ENCODE measurements around the gene CCDC88C. TPM values are rescaled to one million over a fixed set of nuclear protein-coding genes. Genes with fewer than 3 reads are reported as not detected.
"Not testable (repeated sequence)": the region's sequence is repeated elsewhere in the genome, so short reads cannot be mapped to it uniquely, and the experiment has no call there.

CCDC88C gene
- total and polyA plus RNA-seq, 4 donors: 16.5 to 66.0 (median 32.1) TPM

GRCh38 chr14:91250912-91251311 is 166.7 kb downstream of the CCDC88C start:
- DNase-seq: no peak
- WGBS, 2 donors: 39 to 62% methylated on average over 5 of the region's 5 CpGs
- no peak overlapping the region for H3K4me3 ChIP-seq
- peaks cover 0 to 26% (median 6%) of the 10 kb centered on the region in 5 donors for H3K4me1 ChIP-seq (ENCODE audit: control insufficient read depth in 5 of 5, insufficient read depth in 5 of 5, low read length in 5 of 5)
- no peaks in the 10 kb centered on the region for H3K36me3 ChIP-seq (ENCODE audit: control insufficient read depth in 4 of 4, insufficient read depth in 4 of 4, low read length in 4 of 4)
- H3K27ac ChIP-seq (ENCODE audit: low read depth in 1 of 2, low read length in 1 of 2): peak overlapping the region in 1 of 2 donors; percentile 73
- no peak for TF ChIP-seq CTCF (IDR thresholded peaks at IDR 0.05; ENCODE audit: control extremely low read depth, extremely low read depth)
- peaks cover 0 to 3% (median 0%) of the 10 kb centered on the region in 4 donors for H3K9me3 ChIP-seq (ENCODE audit: control insufficient read depth in 4 of 4, insufficient read depth in 3 of 4, low read length in 3 of 4)
- ATAC-seq (ENCODE audit: insufficient read depth, low FRiP score): no peak
- no peaks in the 10 kb centered on the region for H3K27me3 ChIP-seq (ENCODE audit: control insufficient read depth in 3 of 3, insufficient read depth in 3 of 3, low read length in 2 of 3)
- no peak overlapping the region for H3K9ac ChIP-seq (ENCODE audit: insufficient read depth in 1 of 2, low read length in 2 of 2)

GRCh38 chr14:91249841-91250616 is 167.6 kb downstream of the CCDC88C start:
- Histone ChIP-seq H3K4me3 (no peak overlapping the region), H3K36me3 (ENCODE audit: control insufficient read depth in 4 of 4, insufficient read depth in 4 of 4, low read length in 4 of 4) (no peaks in the 10 kb centered on the region), H3K27me3 (ENCODE audit: control insufficient read depth in 3 of 3, insufficient read depth in 3 of 3, low read length in 2 of 3) (no peaks in the 10 kb centered on the region), H3K4me1 (ENCODE audit: control insufficient read depth in 5 of 5, insufficient read depth in 5 of 5, low read length in 5 of 5) (peaks cover 0 to 27% (median 6%) of the 10 kb centered on the region in 5 donors), H3K27ac (ENCODE audit: low read depth in 1 of 2, low read length in 1 of 2) (peak overlapping the region in 1 of 2 donors; percentile 73), H3K9ac (ENCODE audit: insufficient read depth in 1 of 2, low read length in 2 of 2) (no peak overlapping the region), H3K9me3 (ENCODE audit: control insufficient read depth in 4 of 4, insufficient read depth in 3 of 4, low read length in 3 of 4) (peaks cover 0 to 3% (median 0%) of the 10 kb centered on the region in 4 donors)
- DNase-seq: peak; percentile 26 to 49 (median 44)
- no peak for TF ChIP-seq CTCF (IDR thresholded peaks at IDR 0.05; ENCODE audit: control extremely low read depth, extremely low read depth)
- 12 to 27% methylated on average over 10 of the region's 10 CpGs for WGBS, 2 donors
- peak; percentile 30 for ATAC-seq (ENCODE audit: insufficient read depth, low FRiP score)

- H3K27me3 ChIP-seq (ENCODE audit: control insufficient read depth in 3 of 3, insufficient read depth in 3 of 3, low read length in 2 of 3): no peaks in the 10 kb centered on the region
- peaks cover 0 to 27% (median 6%) of the 10 kb centered on the region in 5 donors for H3K4me1 ChIP-seq (ENCODE audit: control insufficient read depth in 5 of 5, insufficient read depth in 5 of 5, low read length in 5 of 5)
- no peak overlapping the region for H3K9ac ChIP-seq (ENCODE audit: insufficient read depth in 1 of 2, low read length in 2 of 2)
- 89 to 92% methylated on average over 15 of the region's 15 CpGs for WGBS, 2 donors
- H3K36me3 ChIP-seq (ENCODE audit: control insufficient read depth in 4 of 4, insufficient read depth in 4 of 4, low read length in 4 of 4): no peaks in the 10 kb centered on the region
- H3K9me3 ChIP-seq (ENCODE audit: control insufficient read depth in 4 of 4, insufficient read depth in 3 of 4, low read length in 3 of 4): peaks cover 0 to 3% (median 0%) of the 10 kb centered on the region in 4 donors
- TF ChIP-seq CTCF (IDR thresholded peaks at IDR 0.05; ENCODE audit: control extremely low read depth, extremely low read depth): no peak
- peak overlapping the region in 1 of 2 donors; percentile 26 for H3K27ac ChIP-seq (ENCODE audit: low read depth in 1 of 2, low read length in 1 of 2)
- no peak overlapping the region for H3K4me3 ChIP-seq
- ATAC-seq (ENCODE audit: insufficient read depth, low FRiP score): no peak
- no peak for DNase-seq
Observed at GRCh38 chr14:91246051-91246852, 171.4 kb downstream of the CCDC88C start.

- H3K27ac ChIP-seq (ENCODE audit: low read depth in 1 of 2, low read length in 1 of 2): peak overlapping the region in 1 of 2 donors; percentile 18
- not testable (repeated sequence) for H3K9ac ChIP-seq (ENCODE audit: insufficient read depth in 1 of 2, low read length in 2 of 2); H3K27me3 ChIP-seq (ENCODE audit: control insufficient read depth in 3 of 3, insufficient read depth in 3 of 3, low read length in 2 of 3); ATAC-seq (ENCODE audit: insufficient read depth, low FRiP score); H3K4me3 ChIP-seq; H3K36me3 ChIP-seq (ENCODE audit: control insufficient read depth in 4 of 4, insufficient read depth in 4 of 4, low read length in 4 of 4); H3K9me3 ChIP-seq (ENCODE audit: control insufficient read depth in 4 of 4, insufficient read depth in 3 of 4, low read length in 3 of 4); DNase-seq
- peaks cover 0 to 29% (median 6%) of the 10 kb centered on the region in 5 donors for H3K4me1 ChIP-seq (ENCODE audit: control insufficient read depth in 5 of 5, insufficient read depth in 5 of 5, low read length in 5 of 5)
- WGBS, 2 donors: 93 to 99% methylated on average over 8 of the region's 8 CpGs
Observed at GRCh38 chr14:91245616-91246015, 172.0 kb downstream of the CCDC88C start.

Data from lung (tissue), 12 donors.